Measurements from ENCODE around the gene LRRC59.

DNA sequence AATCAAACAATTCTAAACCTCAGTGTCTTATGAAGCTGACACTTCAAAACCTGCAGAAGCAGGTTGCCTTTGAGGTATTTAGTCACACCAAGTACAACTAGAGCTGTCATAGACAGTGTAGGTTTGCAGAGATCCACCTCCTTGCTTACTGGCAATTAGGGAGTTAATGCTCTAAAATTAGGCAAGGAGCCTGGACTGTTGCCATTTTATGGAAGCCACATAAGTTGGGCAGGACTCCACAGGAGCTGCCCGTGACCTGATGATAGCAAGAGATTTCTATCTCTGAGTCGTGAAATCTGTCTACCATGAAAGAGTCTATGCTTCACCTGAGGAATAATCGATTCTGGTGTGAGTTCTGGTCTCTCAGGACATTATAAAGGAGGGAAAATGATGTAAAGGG, 15.4 kb downstream of the LRRC59 start:
- TF ChIP-seq, protein P1, sequence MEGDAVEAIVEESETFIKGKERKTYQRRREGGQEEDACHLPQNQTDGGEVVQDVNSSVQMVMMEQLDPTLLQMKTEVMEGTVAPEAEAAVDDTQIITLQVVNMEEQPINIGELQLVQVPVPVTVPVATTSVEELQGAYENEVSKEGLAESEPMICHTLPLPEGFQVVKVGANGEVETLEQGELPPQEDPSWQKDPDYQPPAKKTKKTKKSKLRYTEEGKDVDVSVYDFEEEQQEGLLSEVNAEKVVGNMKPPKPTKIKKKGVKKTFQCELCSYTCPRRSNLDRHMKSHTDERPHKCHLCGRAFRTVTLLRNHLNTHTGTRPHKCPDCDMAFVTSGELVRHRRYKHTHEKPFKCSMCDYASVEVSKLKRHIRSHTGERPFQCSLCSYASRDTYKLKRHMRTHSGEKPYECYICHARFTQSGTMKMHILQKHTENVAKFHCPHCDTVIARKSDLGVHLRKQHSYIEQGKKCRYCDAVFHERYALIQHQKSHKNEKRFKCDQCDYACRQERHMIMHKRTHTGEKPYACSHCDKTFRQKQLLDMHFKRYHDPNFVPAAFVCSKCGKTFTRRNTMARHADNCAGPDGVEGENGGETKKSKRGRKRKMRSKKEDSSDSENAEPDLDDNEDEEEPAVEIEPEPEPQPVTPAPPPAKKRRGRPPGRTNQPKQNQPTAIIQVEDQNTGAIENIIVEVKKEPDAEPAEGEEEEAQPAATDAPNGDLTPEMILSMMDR (IDR thresholded peaks at IDR 0.05), result no peak
- TF ChIP-seq POLR2A (IDR thresholded peaks at IDR 0.05; ENCODE audit: low read depth) (no peak), POLR2AphosphoS5 (IDR thresholded peaks at IDR 0.05) (no peak), EP300 (IDR thresholded peaks at IDR 0.05) (no peak)
